ENCODE measurements around the gene SLC26A1.

SLC26A1 gene, protein sequence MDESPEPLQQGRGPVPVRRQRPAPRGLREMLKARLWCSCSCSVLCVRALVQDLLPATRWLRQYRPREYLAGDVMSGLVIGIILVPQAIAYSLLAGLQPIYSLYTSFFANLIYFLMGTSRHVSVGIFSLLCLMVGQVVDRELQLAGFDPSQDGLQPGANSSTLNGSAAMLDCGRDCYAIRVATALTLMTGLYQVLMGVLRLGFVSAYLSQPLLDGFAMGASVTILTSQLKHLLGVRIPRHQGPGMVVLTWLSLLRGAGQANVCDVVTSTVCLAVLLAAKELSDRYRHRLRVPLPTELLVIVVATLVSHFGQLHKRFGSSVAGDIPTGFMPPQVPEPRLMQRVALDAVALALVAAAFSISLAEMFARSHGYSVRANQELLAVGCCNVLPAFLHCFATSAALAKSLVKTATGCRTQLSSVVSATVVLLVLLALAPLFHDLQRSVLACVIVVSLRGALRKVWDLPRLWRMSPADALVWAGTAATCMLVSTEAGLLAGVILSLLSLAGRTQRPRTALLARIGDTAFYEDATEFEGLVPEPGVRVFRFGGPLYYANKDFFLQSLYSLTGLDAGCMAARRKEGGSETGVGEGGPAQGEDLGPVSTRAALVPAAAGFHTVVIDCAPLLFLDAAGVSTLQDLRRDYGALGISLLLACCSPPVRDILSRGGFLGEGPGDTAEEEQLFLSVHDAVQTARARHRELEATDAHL

DNA sequence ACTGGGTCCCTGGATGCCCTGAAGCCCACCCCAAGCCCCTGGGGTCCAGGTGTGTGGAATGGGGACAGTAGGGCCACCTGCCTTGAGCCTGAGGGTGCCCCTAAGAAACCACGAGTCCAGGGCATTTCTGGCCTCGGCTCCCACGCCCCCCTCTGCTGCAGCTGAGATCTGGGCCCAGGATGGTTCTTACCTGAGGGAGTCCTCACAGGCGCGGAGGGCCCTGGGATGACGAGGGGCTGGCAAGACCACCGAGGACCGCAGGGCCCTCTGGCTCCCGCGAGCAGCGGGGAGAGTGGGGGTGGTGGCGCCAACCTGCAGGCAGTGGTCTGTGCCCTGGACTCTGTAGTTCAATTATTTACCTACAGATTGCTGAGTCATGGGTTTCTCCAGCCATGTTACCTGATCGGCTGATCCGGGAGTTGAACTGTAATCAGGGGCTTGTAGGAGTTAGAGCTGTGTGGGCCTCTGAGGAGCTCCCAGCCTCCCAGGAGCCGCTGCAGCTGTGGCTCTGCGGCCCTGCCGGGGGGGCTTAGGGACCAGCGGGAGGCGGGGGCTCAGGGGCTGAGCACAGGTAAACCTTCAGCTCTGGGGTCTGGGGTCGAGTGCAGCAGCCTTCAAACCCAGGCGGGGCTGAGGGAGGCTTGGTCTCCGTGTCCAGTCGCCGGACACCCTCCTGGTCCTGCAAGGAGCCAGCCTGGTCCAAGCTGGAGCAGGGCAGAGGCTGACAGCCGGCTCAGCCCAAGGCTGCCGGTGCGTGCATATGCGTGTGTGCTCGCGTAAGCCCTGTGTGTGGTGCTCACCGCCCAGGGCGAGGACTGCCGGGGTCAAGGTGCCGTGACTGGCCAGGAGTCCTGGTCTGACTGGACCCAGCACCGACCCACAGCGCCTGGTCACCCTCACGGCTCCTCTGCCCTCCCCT lies at the start of gene SLC26A1:
TSS of gene SLC26A1 (minus strand) at position 294 of the 919 bp plus-strand sequence. CDS start 1,701 bp downstream, outside the sequence.
- no peak for DNase-seq

DNA sequence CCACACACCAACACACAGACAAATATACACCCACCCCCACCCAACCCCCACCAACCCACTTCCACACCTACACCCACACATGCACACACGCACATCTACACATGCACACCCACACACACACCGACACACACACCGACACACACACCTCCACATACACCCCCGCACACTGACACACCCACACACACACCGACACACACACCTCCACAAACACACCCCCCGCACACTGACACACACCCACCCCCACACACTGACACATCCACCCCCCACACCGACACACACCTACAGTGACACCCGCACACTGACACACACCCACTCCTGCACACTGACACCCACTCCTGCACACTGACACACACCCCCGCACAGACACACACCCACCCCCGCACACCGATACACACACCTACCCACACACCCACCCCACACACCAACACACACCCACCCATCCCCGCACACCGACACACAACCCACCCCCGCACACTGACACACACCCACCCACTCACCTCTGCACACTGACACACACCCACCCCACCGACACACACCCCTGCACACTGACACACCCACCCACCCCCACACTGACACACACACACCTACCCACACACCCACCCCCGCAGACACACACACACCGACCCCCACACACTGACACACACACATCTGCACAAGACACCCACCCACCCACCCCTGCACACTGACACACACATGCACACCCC lies 49.3 kb upstream of the SLC26A1 start:
- DNase-seq, result no peak

DNA sequence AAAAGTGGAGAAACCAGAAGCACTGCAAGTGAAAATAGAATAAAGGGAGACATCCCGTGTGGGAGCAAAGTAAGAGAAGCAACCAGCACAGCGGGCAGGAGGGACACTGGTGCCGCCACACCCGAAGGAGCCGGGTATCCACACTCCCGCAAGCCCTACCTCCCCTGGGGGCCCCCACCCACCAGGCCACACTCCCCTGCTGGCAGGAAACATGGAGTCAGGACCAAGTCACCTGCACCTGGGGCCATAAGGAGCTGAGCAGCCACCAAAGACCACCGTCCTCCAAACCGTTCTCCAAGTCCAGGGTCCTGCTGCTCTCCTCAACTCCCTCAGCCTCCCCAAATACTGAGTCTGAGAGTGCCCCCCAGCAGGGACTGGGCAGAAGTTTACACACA lies 48.7 kb upstream of the SLC26A1 start:
- DNase-seq, result no peak

DNA sequence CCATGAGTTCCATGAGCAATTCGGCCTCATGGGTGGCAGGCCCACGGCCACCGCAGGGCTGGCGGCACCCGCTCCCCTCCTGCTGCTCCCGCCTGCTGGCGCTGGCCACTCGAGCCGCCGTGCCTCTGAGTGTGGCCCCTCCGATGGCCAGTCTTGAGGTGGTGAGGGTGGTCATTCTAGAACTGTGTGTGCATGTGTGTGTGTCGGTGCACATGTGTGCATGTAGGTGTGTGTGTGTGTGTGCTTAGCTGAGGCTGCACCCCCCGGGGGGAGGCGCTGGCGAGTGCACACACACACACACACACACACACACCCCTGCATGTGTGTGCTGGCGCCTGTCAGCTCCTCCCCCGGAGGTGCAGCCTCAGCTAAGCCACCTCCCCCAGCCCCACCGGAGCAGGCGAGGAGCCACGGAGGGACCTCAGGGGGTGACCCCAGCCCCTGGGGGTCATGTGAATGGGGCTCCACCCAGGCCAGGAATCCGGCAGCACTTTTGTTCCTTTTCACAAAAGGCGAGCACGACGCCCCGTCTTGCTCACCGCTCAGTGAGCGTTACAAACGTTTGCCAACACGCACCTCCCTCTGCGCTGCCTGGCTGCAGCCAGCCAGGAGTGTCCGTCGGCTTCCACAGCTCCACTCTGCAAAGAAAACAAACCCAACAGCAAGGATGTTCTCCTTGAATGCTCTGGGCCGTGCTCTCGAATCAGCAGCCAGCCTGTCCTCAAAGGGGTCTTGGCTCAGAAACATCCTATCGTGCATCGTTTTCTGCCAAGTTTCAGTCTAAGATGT lies 48.1 kb upstream of the SLC26A1 start:
- DNase-seq, result peak; percentile 42

DNA sequence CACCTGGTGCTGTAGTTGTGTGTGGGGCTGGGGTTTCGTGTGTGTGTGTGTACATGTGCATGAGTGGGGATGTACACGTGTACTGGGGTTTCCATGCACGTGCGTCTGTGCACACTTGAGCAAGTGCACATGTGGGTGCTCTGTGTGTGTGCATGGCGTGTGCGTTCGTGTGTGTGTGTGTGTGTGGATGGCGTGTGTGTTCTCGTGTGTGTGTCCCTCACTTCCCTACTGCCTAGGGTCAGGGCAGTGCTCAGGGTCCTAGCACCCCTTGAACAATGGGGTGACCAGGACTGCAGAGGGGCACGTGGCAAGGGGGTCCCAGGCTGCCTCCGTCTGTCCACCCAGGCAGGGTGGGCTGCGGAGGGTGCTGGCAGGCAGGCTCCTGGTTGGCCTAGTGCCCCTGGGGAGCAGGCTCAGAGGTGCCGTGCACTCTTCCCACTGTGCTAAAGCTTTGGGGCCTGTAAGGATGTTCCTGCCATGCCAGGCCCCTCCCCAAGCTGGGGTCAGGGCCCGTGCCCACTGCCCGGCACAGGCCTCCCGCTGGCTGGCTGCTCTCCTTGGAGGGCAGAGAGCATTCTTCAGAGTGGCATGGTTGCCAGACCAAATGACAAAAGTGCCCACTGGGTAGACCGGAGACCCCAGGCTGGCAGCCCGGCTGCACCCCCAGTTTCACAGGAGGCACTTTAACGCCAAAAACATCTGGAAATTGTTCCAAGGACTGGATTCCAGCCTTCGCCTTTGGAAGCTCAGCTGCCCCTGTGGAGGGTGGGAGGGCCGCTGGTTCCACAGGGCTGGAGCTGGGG lies 47.3 kb upstream of the SLC26A1 start:
- DNase-seq, result no peak

DNA sequence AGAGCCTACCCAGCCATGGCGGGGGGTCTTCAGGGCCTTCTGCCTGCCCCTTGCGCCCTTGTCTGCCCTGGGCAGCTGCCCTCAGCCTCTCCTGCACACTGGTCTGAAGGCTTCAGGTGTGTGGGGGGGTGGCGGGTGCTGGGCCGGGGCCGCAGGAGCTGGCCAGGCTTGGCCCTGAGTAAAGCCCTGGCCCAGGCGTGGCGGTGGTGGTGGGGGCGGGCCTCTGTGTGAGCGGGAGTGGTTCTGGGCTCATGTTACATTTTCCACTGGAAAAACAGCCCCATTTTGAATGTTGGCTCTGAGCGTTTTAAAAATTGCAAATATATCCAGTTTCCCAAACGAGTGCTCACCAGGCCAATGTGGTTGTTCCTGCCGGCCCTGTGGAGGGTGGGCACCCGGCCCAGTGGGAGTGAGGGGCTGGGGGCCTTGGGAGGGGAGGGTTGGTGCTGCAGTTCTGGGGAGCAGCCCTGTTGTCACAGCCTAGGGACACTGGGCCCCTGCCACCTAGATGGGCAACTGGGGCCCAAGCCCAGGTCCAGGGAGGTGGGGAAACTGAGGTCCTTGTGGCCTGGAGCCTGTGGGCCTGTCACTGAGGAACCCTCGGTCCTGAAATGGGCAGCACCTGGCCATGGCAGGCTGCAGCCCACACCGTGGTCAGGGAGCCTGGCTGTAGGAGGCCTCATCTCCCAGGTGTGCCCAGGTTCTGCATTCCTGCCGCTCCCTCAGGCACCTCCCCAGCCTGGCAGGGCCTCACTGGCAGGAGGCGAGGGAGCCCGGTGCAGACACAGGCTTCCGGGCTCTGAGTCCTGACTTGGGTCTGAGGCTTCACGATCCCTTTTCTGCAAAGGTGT lies 46.5 kb upstream of the SLC26A1 start:
- no peak for DNase-seq

DNA sequence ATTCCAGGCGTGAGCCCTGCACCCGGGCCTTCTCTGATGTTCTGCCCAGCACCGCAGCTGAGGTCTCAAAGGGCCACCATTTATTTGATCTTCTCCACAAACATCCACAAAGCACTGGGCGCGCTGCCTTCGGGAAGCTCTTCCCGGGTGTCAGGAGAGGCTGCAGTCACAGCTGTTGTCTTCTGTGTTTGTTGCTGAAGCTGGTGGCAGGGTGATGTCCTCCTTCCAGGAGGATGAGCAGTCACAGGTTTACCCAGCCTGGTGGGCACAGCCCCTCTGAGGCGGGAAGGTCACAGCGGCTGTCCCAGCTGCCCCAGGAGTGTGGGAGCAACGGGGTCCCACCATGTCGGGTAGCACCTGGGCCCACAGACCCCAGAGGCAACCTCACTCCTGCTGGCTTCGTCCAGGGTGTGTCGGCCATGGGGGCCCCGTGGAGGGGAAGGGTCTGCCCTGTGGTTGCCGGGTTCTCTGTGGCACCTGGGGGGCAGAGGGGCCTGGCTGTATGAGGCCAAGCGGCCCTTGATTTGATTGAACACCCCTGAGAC lies 45.8 kb upstream of the SLC26A1 start:
- no peak for DNase-seq

DNA sequence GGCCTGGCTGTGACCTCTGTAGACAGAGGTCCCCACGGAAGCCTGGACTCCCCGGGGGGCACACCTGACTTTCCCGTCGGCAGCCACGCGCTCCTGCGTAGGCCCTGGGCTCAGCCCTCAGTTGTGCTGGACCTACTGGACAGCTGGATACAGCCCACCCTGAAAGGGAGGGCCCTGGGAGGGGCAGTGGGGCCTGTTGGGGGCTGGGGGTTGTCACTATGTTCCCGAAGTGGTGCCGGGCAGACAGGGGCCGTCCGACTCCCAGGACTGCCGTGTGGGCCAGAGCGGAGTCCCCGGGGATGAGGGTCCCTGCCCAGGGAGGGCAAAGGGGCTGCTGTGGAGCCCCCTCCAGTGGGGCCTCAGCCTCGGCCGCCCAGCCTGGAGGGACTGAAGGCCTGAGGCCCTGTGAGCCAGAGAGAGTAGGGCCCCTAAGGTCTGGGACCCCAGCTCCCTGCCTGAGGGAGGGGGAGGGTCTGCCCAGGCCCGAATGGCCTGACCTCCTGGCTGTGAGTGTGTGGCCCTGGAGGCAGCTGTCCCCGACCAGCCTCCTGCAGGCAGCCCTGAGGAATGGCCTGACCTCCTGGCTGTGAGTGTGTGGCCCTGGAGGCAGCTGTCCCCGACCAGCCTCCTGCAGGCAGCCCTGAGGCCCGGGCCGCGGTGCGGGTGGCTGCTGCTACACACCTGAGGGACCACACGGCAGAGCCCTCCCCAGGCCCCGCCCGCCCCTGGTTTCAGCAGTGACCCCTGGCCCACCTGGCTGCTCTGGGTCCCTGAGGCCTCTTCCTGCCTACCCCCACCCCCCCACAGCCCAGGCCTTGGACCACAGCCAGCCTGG lies 44.0 kb upstream of the SLC26A1 start:
- no peak for DNase-seq

DNA sequence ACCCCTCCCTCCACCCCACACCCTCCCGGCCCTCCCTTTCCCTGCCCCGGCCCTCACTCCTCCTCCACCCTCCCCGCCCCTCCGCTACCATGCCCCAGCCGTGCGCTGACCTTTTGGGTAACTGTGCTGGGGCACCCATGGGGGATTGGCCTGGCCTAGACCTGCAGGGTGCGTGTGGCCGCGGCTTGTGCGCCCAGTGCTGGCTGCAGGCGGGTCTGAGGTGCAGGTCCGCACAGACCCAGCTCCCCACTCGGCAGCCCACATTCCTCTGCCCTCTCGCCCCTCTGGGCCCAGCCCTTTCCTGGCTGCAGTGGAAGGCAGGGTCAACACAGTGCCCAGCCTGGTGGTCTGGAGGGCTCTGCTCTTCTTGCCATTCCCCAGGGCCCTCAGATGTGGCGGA lies 42.9 kb upstream of the SLC26A1 start:
- no peak for DNase-seq

DNA sequence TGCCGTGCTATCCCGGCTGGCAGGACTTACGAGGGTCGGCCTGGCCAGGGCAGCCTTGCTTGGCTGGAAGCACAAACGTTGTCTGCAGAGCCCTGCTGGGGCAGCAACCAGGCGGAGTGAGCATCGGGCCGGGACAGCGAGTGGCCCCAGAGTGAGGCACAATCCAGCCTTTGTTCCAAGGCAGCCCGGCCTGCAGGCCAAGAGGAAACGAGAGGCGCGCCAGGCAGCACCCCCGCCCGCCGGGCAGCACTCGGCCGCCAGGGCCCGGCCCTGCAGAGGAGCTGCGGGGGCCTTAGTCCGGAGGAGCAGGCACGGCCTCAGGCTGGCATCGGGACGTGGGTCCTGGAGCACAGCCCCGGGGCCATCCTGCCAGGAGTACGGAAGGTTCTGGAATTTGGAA lies 42.3 kb upstream of the SLC26A1 start:
- DNase-seq, result peak; percentile 93

DNA sequence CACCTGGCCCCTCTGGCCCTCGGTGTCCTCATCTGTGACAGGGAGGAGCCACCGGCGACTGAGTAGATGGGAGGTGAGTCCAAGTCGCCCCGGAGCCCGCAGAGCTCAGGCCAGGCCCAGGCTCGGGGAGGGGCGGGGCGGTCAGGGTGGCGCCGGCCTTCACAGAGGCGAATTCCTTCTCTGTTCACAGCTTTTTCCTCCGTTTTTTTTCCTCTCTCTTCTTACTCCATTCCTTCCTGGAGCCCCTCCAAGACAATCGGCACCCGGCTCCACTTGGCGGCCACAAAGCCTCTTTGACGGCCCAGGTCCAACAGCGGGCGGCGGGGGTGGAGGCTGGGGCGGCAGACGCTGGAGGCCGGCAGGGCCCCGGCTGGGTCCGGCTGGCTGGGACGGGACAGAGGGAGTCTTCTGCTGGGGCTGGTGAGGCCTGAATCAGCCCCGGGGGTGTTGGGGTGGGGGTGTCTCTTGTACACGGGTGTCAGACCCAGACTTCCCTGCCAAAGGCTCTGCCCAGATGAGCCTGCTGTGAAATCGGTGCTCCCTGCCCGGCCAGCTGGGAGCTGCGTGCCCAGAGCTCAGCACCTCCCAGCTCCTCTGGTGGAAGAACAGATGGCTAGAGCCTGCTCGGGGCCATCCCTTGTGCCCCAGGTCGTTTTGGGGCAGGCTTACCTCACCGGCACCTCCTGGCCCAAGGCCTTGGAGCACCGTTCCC lies 40.8 kb upstream of the SLC26A1 start:
- DNase-seq, result peak; percentile 68

DNA sequence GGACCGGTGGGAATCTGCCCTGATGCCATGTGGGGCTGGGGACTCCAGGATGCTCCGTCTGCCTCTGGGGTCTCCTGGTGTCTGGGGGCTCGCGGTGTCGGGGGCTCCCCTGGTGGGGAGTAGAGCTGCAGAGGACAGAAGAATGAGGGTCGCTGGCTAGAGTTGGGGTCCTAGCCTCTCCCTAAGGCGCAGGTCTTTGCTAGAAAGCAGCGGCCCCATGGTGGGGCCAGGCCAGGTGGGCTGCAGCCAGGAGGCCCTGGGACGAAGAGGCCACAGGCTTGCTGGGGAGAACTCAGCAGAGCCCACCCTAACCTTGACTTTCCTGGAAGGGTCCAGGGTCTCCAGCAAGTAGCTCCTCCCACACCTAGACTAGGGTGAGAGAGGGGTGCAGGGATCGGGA lies 39.7 kb upstream of the SLC26A1 start:
- DNase-seq, result no peak

DNA sequence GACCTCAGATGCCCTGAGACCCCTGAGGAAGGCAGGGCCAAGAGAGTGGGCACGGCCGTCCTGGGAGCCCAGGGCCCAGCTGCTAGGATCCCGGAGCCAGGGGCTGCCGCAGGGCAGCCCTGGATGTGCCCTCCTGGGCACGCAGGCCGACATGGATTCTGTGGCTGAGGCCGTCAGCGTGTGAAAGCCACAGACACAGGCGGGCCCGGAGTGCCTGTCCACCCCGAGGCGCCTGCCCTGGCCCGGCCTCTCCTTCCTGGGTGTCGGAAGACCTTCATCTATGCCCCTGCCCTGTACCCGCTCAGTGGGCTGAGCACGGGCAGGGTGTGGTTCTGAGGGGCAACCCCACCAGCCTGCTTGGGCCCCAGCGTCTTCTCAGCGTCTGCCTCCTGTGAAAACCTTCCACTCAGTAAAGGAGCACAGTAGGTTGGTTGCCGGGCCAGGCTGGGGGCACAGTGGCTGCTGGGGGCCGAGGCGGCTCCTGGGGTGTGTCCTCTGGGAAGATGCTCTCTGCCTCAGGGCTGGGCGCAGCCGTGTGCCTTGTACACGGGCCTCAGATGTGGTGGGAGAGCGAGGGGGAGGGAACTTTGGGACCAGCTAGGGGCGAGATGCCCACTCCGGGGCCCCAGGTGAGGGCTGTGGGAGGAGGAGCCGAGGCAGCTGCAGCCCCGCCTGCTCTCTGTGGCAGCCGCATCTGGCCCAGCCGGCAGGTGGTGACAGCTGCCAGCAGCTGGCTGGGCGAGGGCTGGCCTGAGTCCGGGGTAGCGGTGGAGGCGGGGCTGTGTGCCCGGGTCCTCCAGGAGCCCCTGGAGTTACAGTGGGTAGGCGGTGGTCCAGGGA lies 39.0 kb upstream of the SLC26A1 start:
- DNase-seq, result no peak

DNA sequence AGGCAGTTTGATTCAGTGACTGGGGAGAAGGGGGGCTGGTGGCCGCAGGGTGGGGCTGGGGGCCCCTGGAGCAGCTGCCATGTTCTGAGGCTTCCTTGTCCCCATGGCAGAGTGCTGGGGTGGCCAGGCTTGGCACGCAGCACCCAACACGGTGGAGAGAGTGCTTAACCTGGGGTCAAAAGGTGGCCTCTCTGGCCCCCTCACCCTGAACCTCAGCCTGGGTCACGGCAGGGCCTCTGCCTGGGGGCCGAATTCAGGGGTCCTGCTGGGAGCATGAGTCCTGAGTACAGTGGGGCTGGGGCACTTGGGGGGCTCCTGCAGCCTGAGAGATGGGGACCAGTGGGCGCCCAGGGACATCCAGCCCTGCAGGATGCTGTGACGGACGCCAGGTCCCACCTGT lies 38.1 kb upstream of the SLC26A1 start:
- no peak for DNase-seq

DNA sequence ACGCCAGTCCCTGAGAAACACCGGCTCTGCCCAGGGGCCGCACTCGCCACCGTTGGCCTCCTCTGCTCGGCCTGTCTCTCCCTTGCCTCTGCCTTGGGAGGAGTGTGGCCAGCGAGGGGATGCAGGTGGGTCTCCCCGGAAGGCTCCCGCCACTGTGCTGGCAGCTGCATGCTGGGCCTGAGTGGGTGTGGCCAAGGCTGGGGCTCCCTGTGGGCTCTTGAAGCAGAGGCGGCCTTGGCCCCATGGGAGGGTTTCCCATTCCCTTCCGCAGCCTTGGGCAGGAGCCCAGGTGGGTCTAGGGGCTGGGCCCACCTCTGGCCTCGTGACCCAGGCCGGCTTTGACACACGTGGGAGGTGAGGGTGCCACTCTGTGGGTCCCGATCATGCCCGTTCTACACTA lies 37.4 kb upstream of the SLC26A1 start:
- no peak for DNase-seq

DNA sequence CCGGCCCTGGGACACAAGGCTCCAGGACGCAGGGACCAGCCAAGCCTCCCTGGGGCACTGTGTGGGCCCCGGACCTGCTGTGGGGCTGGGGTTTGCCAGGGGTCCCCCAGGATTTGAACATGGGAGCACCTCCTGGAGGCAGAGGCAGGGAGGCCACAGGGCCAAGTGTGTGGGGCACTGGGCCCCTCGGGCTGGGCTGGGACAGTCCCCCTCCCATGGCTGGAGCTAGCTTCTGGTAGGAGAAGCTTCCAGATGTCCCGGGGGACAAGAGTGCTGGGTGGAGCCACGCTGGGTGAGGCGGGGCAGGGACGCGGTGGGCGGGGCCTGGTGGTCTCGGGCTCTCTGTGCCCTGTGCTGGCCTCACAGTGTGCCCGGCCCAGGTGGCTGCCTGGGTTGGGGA lies 36.8 kb upstream of the SLC26A1 start:
- no peak for DNase-seq

DNA sequence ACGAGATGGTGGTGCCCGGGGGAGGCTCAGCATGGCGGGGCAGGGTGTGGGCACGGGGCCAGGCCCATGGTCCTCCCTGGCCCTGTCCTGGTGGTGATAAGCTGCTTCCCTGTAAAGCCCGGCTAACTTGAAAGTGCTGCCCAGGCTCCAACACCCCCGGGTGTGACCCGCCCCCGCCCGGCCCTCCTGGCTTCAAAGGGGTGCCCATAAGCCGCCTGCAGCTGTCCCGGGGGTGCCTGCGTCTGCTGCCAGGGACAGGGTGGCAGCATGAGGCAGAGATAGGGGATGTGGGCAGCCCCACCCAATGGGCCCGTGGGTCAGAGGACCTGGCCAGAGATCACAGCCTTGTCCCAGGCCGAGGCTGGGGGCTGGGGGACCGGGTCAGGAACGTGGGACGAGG lies 36.3 kb upstream of the SLC26A1 start:
- no peak for DNase-seq
